Activated B cell treated with CpG ODN at 0.5 μM for 24 hours (primary cell): ENCODE results near the gene MAP2K3. TPM values are rescaled to one million over a fixed set of nuclear protein-coding genes. Genes with fewer than 3 reads are reported as not detected.

Experiments
- ATAC-seq: fragments of 200-7000 bp; cut with Tn5 transposase; one replicate; pipeline ENCODE4 v1.10.0; 2021; ENCODE audit warnings: low read depth, mild to moderate bottlenecking, moderate library complexity
- CTCF ChIA-PET: fragments of 350-600 bp; sonication (Branson Sonifier 250); formaldehyde crosslinking; loops from one replicate; lab custom pipeline; 2021; ENCODE audit warnings: antibody characterized with exemption; lab: Charles Lee
- POLR2A ChIA-PET: fragments of 350-600 bp; sonication (Branson Sonifier 250); formaldehyde crosslinking; loops from one replicate; lab custom pipeline; 2021; ENCODE audit warnings: antibody characterized with exemption; lab: Charles Lee
- DNase-seq: peaks from one replicate; pipeline ENCODE4 v3.0.0; 2022
- H3K27ac Mint-ChIP-seq: one replicate; pipeline ENCODE4 v1.8.0; 2020; ENCODE audit warnings: mixed read lengths
- H3K27me3 Mint-ChIP-seq: one replicate; pipeline ENCODE4 v1.8.0; 2021; ENCODE audit warnings: mixed read lengths
- H3K36me3 Mint-ChIP-seq: one replicate; pipeline ENCODE4 v1.8.0; 2021; ENCODE audit warnings: low read depth, mixed read lengths
- H3K4me1 Mint-ChIP-seq: one replicate; pipeline ENCODE4 v1.8.0; 2021; ENCODE audit warnings: mixed read lengths
- H3K4me3 Mint-ChIP-seq: one replicate; pipeline ENCODE4 v1.8.0; 2020; ENCODE audit warnings: mild to moderate bottlenecking, mixed read lengths
- H3K9me3 Mint-ChIP-seq: one replicate; pipeline ENCODE4 v1.8.0; 2020; ENCODE audit warnings: mixed read lengths
- CTCF ChIP-seq: fragments of 200-600 bp; IDR thresholded peaks from one replicate; pipeline ENCODE4 v1.8.0; 2022; ENCODE audit warnings: antibody characterized with exemption, mild to moderate bottlenecking
- intact Hi-C: fragments of 100-400 bp; cut with micrococcal nuclease; formaldehyde crosslinking; loops from one replicate; pipeline ENCODE4 v1.15.1; 2024
- total RNA-seq: library from RNA; stranded (reverse); gene quantifications from 2 replicates; pipeline ENCODE4 v1.2.3, GENCODE V29; 2022

MAP2K3 gene
- total RNA-seq, 1 donor from 2014 or later, result 81.1 TPM

- H3K9me3 Mint-ChIP-seq, result no peaks in the 10 kb centered on the region
- ATAC-seq (no peak), DNase-seq (no peak)
- CTCF ChIA-PET, result interaction anchor here (1.0 to 7.8 kb wide), 4 partner anchors 10 to 236 kb away, joined by 5 to 81 read pairs (median 12); no protein-coding TSS in a partner anchor
- no peak for TF ChIP-seq CTCF
- H3K4me3 Mint-ChIP-seq, result no peak overlapping the region
- no peaks in the 10 kb centered on the region for H3K36me3 Mint-ChIP-seq
- H3K27ac Mint-ChIP-seq, result no peak overlapping the region
- intact Hi-C loops, result no loop called here
- peaks cover 50% of the 10 kb centered on the region for H3K4me1 Mint-ChIP-seq
- POLR2A ChIA-PET, result interaction anchor here (0.6 to 3.4 kb wide), 3 partner anchors 11 to 234 kb away, joined by 3 to 54 read pairs (median 6); no protein-coding TSS in a partner anchor
- H3K27me3 Mint-ChIP-seq, result no peaks in the 10 kb centered on the region
Observed at GRCh38 chr17:21277332-21277731, 7.2 kb upstream of the MAP2K3 start.

GRCh38 chr17:21278450-21279197 lies 5.9 kb upstream of the MAP2K3 start:
- H3K9me3 Mint-ChIP-seq, result no peaks in the 10 kb centered on the region
- ATAC-seq (no peak), DNase-seq (no peak)
- POLR2A ChIA-PET, result interaction anchor here (1.9 to 2.0 kb wide), 2 partner anchors 9 to 235 kb away, joined by 6 to 11 read pairs; partner anchors contain the start of gene USP22
- CTCF ChIA-PET, result interaction anchor here (1.4 to 7.8 kb wide), 5 partner anchors 10 to 235 kb away, joined by 5 to 81 read pairs (median 8); no protein-coding TSS in a partner anchor
- TF ChIP-seq CTCF, result no peak
- H3K27ac Mint-ChIP-seq, result peak overlapping the region; percentile 3
- H3K4me1 Mint-ChIP-seq, result peaks cover 58% of the 10 kb centered on the region
- no peaks in the 10 kb centered on the region for H3K36me3 Mint-ChIP-seq
- intact Hi-C loops, result no loop called here
- H3K4me3 Mint-ChIP-seq, result no peak overlapping the region
- H3K27me3 Mint-ChIP-seq, result no peaks in the 10 kb centered on the region

- TF ChIP-seq CTCF, result no peak
- ChIA-PET POLR2A (interaction anchor here (1.9 to 2.0 kb wide), 2 partner anchors 9 to 236 kb away, joined by 6 to 11 read pairs; partner anchors contain the start of gene USP22), CTCF (interaction anchor here (1.3 to 7.8 kb wide), 7 partner anchors 9 to 235 kb away, joined by 3 to 81 read pairs (median 8); no protein-coding TSS in a partner anchor)
- no peaks in the 10 kb centered on the region for H3K36me3 Mint-ChIP-seq
- DNase-seq (no peak), ATAC-seq (no peak)
- peaks cover 58% of the 10 kb centered on the region for H3K4me1 Mint-ChIP-seq
- H3K4me3 Mint-ChIP-seq, result no peak overlapping the region
- H3K27me3 Mint-ChIP-seq, result no peaks in the 10 kb centered on the region
- intact Hi-C loops, result no loop called here
- H3K27ac Mint-ChIP-seq, result no peak overlapping the region
- H3K9me3 Mint-ChIP-seq, result no peaks in the 10 kb centered on the region
Observed at GRCh38 chr17:21279198-21279535, 5.3 kb upstream of the MAP2K3 start.

- ATAC-seq (no peak), DNase-seq (no peak)
- Mint-ChIP-seq H3K36me3 (no peaks in the 10 kb centered on the region), H3K4me3 (peak overlapping the region; percentile 39), H3K4me1 (peaks cover 60% of the 10 kb centered on the region), H3K27ac (no peak overlapping the region), H3K9me3 (no peaks in the 10 kb centered on the region), H3K27me3 (no peaks in the 10 kb centered on the region)
- no peak for TF ChIP-seq CTCF
- CTCF ChIA-PET, result interaction anchor here (1.0 to 7.8 kb wide), 9 partner anchors 9 to 234 kb away, joined by 3 to 81 read pairs (median 5); no protein-coding TSS in a partner anchor
- POLR2A ChIA-PET, result interaction anchor here (1.9 to 2.0 kb wide), 2 partner anchors 9 to 236 kb away, joined by 6 to 11 read pairs; partner anchors contain the start of gene USP22
- intact Hi-C loops, result no loop called here
Observed at GRCh38 chr17:21279582-21279981, 4.9 kb upstream of the MAP2K3 start.

GRCh38 chr17:21280081-21280518 lies 4.4 kb upstream of the MAP2K3 start:
- peak; percentile 81 for TF ChIP-seq CTCF
- H3K4me3 Mint-ChIP-seq, result peak overlapping the region; percentile 60

More at GRCh38 chr17:21280081-21280518, 4.4 kb upstream of the MAP2K3 start:
- Mint-ChIP-seq H3K27ac (no peak overlapping the region), H3K27me3 (no peaks in the 10 kb centered on the region), H3K9me3 (no peaks in the 10 kb centered on the region), H3K4me1 (peaks cover 58% of the 10 kb centered on the region), H3K36me3 (peaks cover 2% of the 10 kb centered on the region)
- CTCF ChIA-PET, result interaction anchor here (0.7 to 7.8 kb wide), 10 partner anchors 9 to 234 kb away, joined by 3 to 81 read pairs (median 5); no protein-coding TSS in a partner anchor
- POLR2A ChIA-PET, result interaction anchor here (0.5 to 2.0 kb wide), 4 partner anchors 8 to 440 kb away, joined by 3 to 11 read pairs (median 6); partner anchors contain the start of gene USP22
- intact Hi-C loops, result loop anchor here (1.0 to 10.0 kb wide), 8 partner anchors 8 to 1905 kb away; partner anchors contain the start of genes AKAP10, KCNJ12 and MAPK7
- peak; percentile 35 for ATAC-seq
- peak; percentile 87 for DNase-seq
